ENCODE results near the gene ABLIM2.
"Not testable (repeated sequence)": the region's sequence is repeated elsewhere in the genome, so short reads cannot be mapped to it uniquely, and the experiment has no call there.

The ABLIM2 gene

DNA sequence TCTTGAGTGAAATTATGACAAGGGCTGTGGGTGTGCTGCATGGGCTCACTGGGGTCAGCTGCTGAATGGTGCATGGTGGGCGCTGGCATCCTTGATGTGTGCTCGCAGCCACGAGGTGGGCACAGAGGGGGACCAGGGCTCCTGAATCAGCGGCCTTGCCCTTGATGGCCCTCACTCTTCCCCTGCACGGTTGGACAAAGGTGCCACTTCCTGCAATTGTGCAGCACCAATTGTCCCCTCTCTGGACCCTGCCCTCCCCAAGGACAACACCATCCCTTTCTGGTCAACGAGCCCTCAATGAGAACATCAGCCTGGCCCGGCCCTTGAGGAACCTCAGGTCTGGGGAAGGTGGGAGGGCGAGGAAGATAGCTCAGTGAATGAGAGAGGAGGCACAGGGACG is 16.1 kb downstream of the ABLIM2 start:
- DNase-seq (ENCODE audit: low read depth in 2 of 2, low spot score in 1 of 2): no peak

GRCh38 chr4:8141935-8142334 is 16.7 kb downstream of the ABLIM2 start:
- no peak for DNase-seq (ENCODE audit: low read depth in 2 of 2, low spot score in 1 of 2)

DNA sequence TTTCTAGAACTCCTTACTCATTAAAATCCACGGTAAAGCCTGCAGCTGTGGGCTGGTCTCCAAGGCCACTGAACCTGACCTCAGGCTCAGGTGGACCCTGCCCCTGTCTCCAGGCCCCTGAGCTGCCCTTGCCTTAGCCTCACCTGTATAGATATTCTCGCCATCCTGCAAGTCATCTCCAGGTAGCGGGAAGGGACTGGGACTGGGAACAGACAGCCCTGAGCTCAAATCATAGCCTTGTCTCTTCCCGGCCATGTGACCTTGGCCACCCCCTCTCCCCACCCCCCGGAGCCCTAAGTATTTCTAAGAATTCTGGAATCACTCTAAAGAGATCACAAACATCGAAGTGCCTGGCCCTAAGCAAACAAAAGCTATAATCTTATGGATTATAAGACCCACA is 17.7 kb downstream of the ABLIM2 start:
- DNase-seq (ENCODE audit: low read depth in 2 of 2, low spot score in 1 of 2): no peak

- DNase-seq (ENCODE audit: low read depth in 2 of 2, low spot score in 1 of 2): not testable (repeated sequence)
Measured at GRCh38 chr4:8139726-8140125, 18.9 kb downstream of the ABLIM2 start.

DNA sequence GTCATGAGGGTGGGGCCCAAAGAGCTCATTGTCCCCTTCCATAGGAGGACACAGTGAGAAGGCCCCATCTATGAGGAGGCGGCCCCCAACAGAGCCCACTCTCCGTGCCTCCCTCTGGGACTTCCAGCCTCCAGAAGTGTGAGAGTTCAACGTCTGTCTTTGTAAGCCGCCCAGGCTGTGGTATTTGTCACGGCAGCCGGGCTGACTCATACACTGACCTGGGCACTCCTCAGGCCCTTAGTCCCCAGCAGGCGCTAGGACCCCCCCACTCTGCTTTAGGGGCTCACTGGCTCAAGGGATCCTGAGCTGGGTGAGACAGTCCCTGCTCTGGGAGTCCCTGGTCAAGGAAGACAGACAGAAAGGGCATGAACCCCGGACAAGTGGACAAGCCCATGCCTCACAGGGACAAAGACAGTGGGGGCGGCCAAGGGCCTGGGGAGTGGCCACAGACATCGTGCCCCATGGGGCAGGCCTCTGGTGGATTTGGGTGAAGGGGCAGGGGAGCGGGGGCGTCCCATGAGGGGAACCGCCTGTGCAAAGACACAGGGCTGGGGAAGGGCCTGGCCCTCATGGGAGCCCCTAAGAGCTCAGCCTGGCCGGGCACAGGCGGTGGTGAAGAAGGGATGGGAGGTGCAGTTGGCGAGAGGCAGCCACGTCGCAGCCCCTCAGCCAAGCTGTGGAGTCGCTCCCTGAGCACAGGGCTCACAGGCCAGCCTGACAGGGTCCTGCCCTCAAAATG is 21.5 kb downstream of the ABLIM2 start:
- no peak for DNase-seq (ENCODE audit: low read depth in 2 of 2, low spot score in 1 of 2)

DNA sequence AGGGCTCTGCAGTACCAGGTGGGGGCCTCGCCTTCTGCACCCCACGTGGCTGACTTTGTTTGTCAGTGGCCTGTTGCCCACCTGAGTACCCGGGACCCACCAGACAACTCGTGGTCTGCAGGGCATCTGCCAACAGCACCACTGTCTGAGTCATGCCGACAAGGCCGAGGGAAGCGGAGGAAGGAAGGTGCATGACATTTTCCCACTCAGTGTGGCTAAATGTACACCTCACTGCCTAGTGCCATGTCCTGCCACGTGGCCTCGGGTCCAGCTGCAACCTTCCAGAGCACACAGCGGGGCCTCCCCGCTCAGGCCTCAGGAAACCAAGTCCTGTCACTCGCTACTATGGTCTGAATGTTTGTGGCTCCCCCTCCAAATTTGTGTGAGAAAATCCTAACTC is 22.1 kb downstream of the ABLIM2 start:
- DNase-seq (ENCODE audit: low read depth in 2 of 2, low spot score in 1 of 2): no peak

DNA sequence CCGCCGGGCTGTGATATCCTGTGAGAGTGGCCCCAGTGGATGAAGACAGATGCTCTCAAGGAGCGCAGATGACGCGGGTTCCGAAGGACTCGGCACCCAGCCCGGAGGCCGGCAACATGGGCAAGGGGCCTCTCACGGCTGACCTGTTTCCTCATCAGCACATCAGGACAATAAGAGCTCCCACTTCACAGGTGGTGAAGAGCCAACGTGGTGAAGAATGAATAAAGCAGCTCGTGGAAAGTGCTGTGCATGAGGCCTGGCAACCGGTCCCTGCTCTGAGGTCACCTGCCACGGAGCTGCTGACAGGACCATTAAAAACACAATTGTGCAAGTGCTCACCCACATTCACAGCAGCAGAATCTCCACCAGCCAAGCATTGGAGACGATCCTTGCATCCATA is 22.9 kb downstream of the ABLIM2 start:
- no peak for DNase-seq (ENCODE audit: low read depth in 2 of 2, low spot score in 1 of 2)

GRCh38 chr4:8133897-8134563 is 24.6 kb downstream of the ABLIM2 start:
- no peak for DNase-seq (ENCODE audit: low read depth in 2 of 2, low spot score in 1 of 2)

GRCh38 chr4:8132947-8133705 is 25.5 kb downstream of the ABLIM2 start:
- no peak for DNase-seq (ENCODE audit: low read depth in 2 of 2, low spot score in 1 of 2)

DNA sequence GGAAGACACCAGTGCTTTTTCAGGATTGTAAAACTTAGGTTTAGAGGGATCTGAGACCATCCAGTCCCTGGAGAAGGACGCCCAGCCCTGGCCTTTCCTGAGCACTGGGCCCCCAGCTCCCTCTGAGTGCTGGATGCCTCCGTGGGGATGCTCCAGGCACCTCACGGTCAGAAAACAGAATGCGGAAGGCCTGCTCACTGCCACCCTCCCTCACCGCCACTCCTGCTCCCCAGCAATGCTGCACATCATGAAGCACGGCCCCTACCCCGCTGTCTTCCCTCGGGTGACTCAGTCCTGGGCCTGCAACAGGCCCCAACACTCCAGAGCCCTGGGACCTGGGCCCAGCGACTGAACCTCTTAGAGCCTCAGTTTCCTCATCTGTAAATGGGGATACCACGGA is 26.2 kb downstream of the ABLIM2 start:
- no peak for DNase-seq (ENCODE audit: low read depth in 2 of 2, low spot score in 1 of 2)

DNA sequence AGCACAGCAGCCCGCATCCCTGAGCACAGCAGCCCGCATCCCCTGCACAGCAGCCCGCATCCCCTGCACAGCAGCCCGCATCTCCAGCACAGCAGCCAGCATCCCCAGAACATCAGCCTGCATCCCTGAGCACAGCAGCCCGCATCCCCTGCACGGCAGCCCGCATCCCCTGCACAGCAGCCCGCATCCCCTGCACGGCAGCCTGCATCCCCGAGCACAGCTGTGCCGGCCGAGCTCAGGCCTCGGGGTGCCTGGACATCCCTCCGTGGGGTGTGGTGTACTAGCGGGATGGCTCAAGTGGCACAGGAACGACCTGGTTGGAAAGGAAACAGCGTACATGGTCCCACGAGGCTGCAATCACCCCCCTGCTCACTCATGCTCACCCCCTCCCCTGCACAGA is 26.8 kb downstream of the ABLIM2 start:
- DNase-seq (ENCODE audit: low read depth in 2 of 2, low spot score in 1 of 2): no peak

DNA sequence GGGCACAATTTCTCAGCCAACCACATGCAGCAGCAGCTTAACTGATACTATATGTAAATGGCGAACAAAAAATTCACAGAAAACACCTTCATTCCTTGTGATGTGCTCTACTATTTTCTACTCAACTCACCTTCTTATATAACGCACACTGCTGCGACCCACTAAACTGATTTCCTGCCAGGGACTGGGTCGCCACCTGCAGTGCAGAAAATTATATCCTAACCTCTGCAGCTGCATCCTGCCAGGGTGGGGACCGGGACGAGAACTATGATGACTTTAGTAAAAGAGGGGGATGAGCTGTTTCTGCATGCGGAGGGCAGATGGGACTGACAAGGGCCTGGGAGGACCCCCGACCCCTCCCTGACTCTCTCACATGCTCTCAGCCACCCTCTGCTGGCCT is 27.4 kb downstream of the ABLIM2 start:
- DNase-seq (ENCODE audit: low read depth in 2 of 2, low spot score in 1 of 2): no peak

DNA sequence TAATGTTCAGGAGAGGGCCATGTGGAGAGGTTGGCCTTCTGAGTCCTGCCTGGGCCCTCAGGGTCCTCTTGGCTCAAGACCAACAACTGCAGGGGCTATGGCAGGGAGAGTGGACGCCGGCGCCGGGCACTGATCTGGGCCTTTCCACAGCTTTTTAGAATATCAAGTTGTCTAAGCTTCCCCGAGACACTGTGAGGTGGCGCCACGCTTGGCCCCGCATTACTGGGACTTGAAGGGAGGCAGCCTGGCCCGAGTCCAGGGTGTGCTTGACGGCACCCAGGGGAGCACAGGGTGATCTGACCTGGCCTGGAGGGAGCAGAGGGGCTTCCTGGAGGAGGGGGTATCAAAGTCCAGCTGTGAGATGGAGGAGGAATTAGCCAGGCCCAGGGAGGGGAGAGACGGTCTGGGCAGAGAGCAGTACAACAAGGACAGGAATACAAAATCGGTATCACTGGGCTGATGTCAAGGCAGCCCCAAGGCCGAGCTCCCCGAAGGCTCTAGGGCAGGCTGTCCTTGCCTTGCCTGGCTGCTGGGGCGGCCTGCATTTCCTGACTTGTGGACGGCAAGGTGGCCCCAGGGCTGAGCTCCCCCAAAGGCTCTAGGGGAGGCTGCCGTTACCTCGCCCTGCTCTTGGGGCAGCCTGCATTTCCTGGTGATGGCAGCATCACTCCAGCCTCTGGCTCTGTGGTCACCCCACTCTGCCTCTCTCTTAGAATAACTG is 28.1 kb downstream of the ABLIM2 start:
- DNase-seq (ENCODE audit: low read depth in 2 of 2, low spot score in 1 of 2): no peak

DNA sequence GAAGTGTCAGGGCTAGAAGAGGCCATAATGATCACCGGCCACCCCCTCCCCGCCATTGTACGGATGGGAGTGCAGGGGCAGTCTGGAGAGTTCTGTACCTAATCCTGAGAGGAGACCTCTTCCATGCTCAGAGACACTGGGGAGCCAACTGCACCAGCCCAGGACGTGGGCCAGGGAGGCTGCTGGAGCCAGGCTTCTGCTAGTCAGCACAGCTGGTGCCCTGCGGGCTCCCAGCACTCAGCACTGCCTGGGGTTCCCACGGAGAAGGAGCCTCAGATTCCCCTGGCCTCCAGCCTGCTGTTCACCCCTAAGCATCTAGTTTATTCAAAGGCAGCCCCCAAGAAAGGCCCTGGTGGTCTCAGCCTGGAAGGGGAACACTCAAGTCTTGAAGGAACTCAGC is 28.8 kb downstream of the ABLIM2 start:
- no peak for DNase-seq (ENCODE audit: low read depth in 2 of 2, low spot score in 1 of 2)

GRCh38 chr4:8129136-8129535 is 29.5 kb downstream of the ABLIM2 start:
- no peak for DNase-seq (ENCODE audit: low read depth in 2 of 2, low spot score in 1 of 2)

- DNase-seq (ENCODE audit: low read depth in 2 of 2, low spot score in 1 of 2): no peak
Measured at GRCh38 chr4:8128100-8128856, 30.3 kb downstream of the ABLIM2 start.

DNA sequence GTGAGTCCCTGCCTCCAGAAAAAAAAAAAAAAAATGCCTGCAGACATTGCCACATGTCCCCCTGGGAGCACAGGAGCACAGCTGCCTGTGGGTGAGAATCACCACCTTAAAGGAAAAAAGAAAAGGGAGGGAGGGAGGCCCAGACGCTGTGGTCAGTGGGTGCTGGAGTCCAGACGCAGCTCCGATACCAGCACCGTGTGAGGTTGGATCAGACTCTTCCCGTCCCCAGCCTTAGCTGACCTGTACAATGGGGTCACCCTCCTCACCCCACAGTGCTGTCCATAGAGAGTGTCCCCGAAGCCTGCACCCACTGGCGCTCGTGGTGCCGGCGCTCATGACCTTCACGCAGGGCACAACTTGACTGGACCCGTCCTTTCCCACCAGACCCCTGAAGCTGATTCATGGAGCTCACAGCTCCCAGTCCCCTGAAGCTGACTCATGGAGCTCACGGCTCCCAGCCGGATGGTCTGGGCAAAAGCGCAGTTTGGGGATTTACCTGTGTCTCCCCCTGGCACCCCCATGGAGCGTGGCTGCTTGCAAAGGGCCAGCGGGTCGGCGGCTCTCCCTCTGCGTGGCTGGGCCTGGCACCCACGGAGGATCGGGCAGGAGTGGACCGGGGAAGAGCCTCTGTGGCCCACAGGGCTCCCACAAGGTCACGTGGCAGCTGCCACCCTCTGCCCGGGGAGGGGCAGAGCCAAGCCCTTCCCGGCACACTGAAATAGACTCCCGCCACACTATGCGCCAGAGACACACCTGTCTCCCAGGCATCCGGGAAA is 31.4 kb downstream of the ABLIM2 start:
- DNase-seq (ENCODE audit: low read depth in 2 of 2, low spot score in 1 of 2): no peak

DNA sequence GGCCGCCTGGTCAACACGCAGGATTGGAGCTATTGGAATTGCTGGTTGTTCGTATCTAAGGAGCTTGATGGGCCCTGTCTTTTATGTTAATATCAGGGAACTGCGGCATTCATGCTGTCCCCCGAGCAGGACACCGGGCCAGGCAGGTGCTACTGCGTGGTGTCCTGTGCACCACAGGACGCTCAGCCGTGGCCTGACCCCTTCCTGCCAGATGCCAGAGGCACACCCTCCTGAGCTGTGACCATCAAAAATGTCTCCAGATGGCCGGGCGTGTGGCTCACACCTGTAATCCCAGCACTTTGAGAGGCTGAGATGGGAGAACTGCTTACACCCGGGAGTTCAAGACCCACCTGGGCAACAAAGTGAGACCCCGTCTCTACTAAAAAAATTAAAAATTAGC is 32.1 kb downstream of the ABLIM2 start:
- no peak for DNase-seq (ENCODE audit: low read depth in 2 of 2, low spot score in 1 of 2)

DNA sequence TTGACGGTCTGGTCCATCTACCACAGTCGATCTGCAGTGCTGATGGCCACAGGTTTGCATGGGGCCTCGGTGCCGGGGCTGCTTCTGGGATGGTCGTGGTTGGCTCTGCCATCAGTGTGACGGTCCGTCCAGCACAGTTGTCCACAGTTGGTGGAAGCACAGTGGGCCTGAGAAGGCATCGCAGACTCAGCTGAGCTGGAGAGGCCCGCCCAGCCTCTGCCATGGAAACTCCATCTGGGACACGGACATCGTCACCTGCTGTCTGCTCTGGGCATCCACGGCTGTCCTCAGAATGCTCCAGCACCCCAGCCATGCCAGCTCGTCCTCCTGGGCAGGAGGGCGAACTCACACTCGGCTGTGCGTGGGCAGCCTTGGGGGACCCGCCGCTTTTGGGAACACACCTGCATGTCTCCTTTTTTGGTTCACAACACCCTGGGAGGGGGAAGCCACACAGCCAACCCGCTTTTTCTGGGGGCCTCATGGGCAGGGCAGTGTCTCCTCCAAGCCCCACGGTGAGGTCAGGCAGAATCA is 33.0 kb downstream of the ABLIM2 start:
- no peak for DNase-seq (ENCODE audit: low read depth in 2 of 2, low spot score in 1 of 2)

DNA sequence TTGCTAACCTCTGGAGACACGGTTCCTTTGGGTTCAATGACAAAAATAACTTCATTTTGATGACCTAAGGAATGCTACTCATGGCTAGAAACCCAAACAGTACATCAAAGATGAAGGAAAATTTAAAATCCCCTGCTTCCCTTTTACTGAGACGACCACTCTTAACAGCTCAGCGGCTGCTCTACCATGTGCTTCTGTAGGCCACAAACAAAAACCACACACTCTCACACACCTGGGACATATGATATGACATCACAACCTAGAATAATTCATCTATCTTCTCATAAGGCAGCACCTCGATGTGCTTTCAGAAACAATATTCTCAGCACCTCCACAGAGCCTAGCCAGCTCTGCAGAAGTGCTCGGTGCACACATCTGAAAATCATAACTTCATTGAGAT is 34.7 kb downstream of the ABLIM2 start:
- no peak for DNase-seq (ENCODE audit: low read depth in 2 of 2, low spot score in 1 of 2)

All from stimulated activated CD8-positive, alpha-beta memory T cell treated with anti-CD3 and anti-CD28 coated beads, Interleukin-4, amount 100 ng/mL, for 4 hours (primary cell).